Measurements from ENCODE around the gene DDRGK1. TPM values are rescaled to one million over a fixed set of nuclear protein-coding genes. Genes with fewer than 3 reads are reported as not detected.
A peak's percentile ranks its signal among the peaks of the same experiment; 100 is the strongest.

The DDRGK1 gene
- total RNA-seq, 1 donor from 2014 or later, result 61.4 TPM

DNA sequence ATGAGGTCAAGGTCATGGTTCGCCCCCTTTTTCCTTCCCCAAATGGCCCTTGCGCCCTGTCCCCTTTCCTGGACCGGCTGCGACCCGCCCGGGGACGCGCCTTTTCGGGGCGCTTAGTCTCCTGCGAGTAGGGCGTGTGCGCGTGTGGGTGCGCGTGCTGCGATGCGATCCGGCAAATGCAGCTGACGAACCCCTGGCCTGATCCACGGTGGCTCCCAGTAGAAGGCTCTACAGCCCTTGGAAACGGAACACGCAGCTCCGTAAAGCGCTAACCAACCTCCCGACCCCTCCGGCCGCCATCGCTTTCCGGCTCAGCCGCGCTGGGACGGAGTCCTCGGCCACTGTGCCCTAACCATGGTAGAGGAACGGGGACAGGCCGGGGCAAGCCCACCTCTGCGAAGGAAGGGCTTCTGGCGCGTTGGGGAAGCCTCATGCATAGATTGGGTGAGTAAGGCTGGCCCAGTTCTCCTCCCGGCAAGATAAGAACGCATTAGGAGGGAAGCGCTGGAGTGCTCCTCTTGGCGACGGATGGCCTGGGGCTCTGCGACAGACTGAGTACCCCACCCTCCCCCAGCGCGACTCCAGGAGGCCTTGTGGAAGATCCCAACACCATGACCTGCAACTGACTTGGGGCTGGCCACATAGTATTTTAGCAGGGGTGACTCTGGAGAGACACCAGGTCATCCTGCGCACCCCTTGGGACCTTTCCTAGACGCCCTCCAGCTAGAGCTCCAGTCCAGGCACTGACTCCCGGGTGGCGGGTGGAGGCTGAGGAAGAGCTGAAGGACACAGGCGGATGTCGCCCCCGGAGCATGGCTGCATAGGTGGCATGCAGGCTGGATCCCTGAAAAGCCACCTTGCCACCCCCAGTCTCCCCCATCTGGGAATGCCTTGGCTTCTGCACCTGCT lies 35.6 kb upstream of the DDRGK1 start:
- no peak for TF ChIP-seq CTCF (IDR thresholded peaks at IDR 0.05)
- TF ChIP-seq POLR2AphosphoS5 (IDR thresholded peaks at IDR 0.05; ENCODE audit: insufficient read depth in 1 of 2, low read depth in 1 of 2), result peak in 1 of 2 donors; percentile 8
- Histone ChIP-seq H3K27me3 (peaks cover 6% of the 10 kb centered on the region), H3K4me1 (peaks cover 24% of the 10 kb centered on the region), H3K9me3 (no peaks in the 10 kb centered on the region), H3K27ac (no peak overlapping the region), H3K4me3 (peak overlapping the region; percentile 64 to 66), H3K36me3 (no peaks in the 10 kb centered on the region)
- intact Hi-C loops (cut with DNase I), result no loop called here
- DNase-seq (ENCODE audit: extremely low spot score in 2 of 2), result no peak

DNA sequence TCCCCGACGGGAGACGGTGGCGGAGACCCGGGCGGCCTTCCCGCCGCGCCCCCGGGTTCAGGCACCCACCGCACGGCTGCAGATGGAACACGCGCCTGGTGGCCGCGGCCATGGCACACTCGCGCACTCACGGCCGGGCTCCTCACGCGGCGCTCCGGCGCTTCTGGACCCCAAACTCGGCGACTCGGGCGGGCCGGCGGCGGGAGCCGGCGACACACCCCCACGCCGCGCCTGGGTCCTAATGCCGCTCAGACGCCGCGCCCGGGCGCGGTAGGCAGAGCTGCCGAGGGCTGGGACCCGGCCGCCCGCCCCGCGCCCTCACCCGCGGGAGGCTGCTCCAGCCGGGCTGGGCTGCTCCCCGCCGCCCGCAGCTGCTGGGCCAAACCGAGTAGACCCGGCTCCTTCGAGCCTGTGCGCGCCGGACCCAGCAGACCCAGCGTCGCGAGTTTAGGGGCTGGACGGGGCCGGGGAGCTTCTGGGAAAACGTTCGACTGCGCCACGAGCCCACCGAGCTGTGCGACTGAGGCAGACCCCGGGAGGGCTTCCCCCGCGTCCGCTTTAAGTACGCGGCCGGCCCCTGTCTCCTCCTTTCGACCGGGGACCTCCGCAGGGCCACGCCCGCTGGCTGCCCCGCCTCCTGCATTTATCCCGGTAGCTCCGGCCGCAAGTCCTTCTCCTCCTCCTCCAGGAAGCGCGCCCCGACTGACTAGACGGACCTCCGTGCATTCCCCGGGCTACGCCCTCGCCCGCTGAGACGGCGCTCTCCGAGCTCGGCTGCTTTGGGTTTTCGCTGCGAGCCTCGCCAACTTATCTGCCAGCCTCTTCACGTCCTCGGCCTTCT lies 34.8 kb upstream of the DDRGK1 start, which contains the start of gene SLC4A11:
Gene SLC4A11, minus strand, starts transcription at position 165 of the 841 bp plus-strand sequence. Its CDS starts 53 bp downstream, at position 112.
- Histone ChIP-seq H3K27ac (no peak within 1 kb of the TSS), H3K9me3 (no peaks in the 10 kb centered on the region), H3K27me3 (peaks cover 6% of the 10 kb centered on the region), H3K36me3 (no peaks in the 10 kb centered on the region), H3K4me1 (peaks cover 24% of the 10 kb centered on the region), H3K4me3 (peak within 1 kb of the TSS; percentile 64 to 66)
- TF ChIP-seq POLR2A (IDR thresholded peaks at IDR 0.05) (no peak), POLR2AphosphoS5 (IDR thresholded peaks at IDR 0.05; ENCODE audit: insufficient read depth in 1 of 2, low read depth in 1 of 2) (peak in 1 of 2 donors; percentile 31)
- DNase-seq (ENCODE audit: extremely low spot score in 2 of 2), result no peak
- intact Hi-C loops (cut with DNase I), result no loop called here

- intact Hi-C loops (cut with DNase I), result no loop called here
- no peak overlapping the region for H3K27ac ChIP-seq
- H3K4me3 ChIP-seq, result peak overlapping the region; percentile 64 to 66
- no peaks in the 10 kb centered on the region for H3K36me3 ChIP-seq
- no peaks in the 10 kb centered on the region for H3K9me3 ChIP-seq
- H3K27me3 ChIP-seq, result peaks cover 6% of the 10 kb centered on the region
- H3K4me1 ChIP-seq, result peaks cover 24% of the 10 kb centered on the region
- TF ChIP-seq CTCF (IDR thresholded peaks at IDR 0.05) (no peak), POLR2AphosphoS5 (IDR thresholded peaks at IDR 0.05; ENCODE audit: insufficient read depth in 1 of 2, low read depth in 1 of 2) (no peak), POLR2A (IDR thresholded peaks at IDR 0.05) (no peak)
- DNase-seq (ENCODE audit: extremely low spot score in 2 of 2), result no peak
Observed at GRCh38 chr20:3238616-3239025, 34.1 kb upstream of the DDRGK1 start.

DNA sequence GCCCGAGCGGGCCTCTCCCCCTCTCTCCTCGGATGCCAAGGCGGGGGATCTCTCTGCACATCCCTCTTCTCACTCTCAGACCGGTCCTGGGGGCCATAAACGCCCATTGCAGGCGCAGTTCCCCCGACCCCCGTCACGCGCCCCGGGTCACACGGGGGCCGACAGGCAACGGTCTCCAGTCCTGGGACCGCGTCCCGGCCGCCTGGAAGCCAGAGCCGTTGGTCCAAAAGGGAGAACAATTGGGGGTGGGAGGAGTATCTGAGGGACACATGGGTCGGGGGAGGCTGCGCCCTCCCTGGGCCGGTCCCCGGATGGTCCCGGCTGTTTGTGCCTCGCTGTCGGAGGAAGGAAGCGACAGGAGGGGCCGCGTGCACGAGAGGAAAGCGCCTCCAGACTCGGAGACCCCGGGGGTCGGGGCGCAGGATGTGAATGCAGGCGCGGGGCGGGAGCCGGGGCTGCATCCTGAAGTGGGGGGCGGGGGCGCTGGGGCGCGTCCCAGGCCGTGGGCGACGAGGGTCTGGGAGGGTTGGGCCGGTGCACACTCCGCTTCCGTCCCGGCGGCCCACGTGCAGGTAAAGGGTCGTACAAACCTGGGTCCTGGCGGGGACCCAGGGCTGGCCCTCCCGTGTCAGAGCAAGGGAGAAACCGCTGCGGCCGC lies 33.6 kb upstream of the DDRGK1 start:
- Histone ChIP-seq H3K4me3 (peak overlapping the region; percentile 64 to 66), H3K4me1 (peaks cover 24% of the 10 kb centered on the region), H3K27ac (no peak overlapping the region), H3K9me3 (no peaks in the 10 kb centered on the region), H3K27me3 (peaks cover 6% of the 10 kb centered on the region), H3K36me3 (no peaks in the 10 kb centered on the region)
- no peak for TF ChIP-seq POLR2A (IDR thresholded peaks at IDR 0.05)
- no peak for TF ChIP-seq POLR2AphosphoS5 (IDR thresholded peaks at IDR 0.05; ENCODE audit: insufficient read depth in 1 of 2, low read depth in 1 of 2)
- no peak for TF ChIP-seq CTCF (IDR thresholded peaks at IDR 0.05)
- DNase-seq (ENCODE audit: extremely low spot score in 2 of 2), result no peak
- intact Hi-C loops (cut with DNase I), result no loop called here

All from vagina (tissue), 2 donors.